SU-DHL-6 (cell line): Measurements from ENCODE around the gene EIF5B.
"Not testable (repeated sequence)": the region's sequence is repeated elsewhere in the genome, so short reads cannot be mapped to it uniquely, and the experiment has no call there.

Source experiments
- H2AFZ ChIP-seq: fragments of 200-600 bp; sonication (generic); 2 replicates; pipeline ENCODE4 v1.6.1; 2014; ENCODE audit warnings: low read depth, mild to moderate bottlenecking, moderate library complexity, mixed read lengths, antibody characterized with exemption, low read length; ENCODE audit not compliant: severe bottlenecking
- H3F3A ChIP-seq: fragments of 200-600 bp; shearing (Covaris generic); 2 replicates; pipeline ENCODE4 v1.6.0; 2016; ENCODE audit warnings: antibody characterized with exemption, mild to moderate bottlenecking; ENCODE audit not compliant: insufficient read depth
- H3K27ac ChIP-seq: fragments of 200-600 bp; sonication (generic); 2 replicates; pipeline ENCODE4 v1.5.1; 2016; ENCODE audit warnings: low read depth, mild to moderate bottlenecking, low read length, moderate library complexity, mixed read lengths
- H3K27me3 ChIP-seq: fragments of 200-600 bp; sonication (generic), shearing (Covaris generic); 2 replicates; pipeline ENCODE4 v1.6.0; 2014; ENCODE audit warnings: mild to moderate bottlenecking, low read length
- H3K36me3 ChIP-seq: fragments of 200-600 bp; sonication (generic); 2 replicates; pipeline ENCODE4 v1.6.1; 2014; ENCODE audit warnings: mild to moderate bottlenecking, low read length, mixed read lengths
- H3K4me2 ChIP-seq: fragments of 300-600, 200-600 bp; shearing (Covaris generic), sonication (generic); 2 replicates; pipeline ENCODE4 v1.6.0; 2014; ENCODE audit warnings: low read length, low read depth, mild to moderate bottlenecking; ENCODE audit not compliant: poor library complexity, severe bottlenecking
- H3K4me3 ChIP-seq: fragments of 200-600 bp; sonication (generic); 2 replicates; pipeline ENCODE4 v1.5.1; 2014; ENCODE audit warnings: antibody characterized with exemption, low read length, mild to moderate bottlenecking, mixed read lengths; ENCODE audit not compliant: insufficient read depth, poor library complexity, severe bottlenecking
- H3K79me2 ChIP-seq: fragments of 200-600 bp; sonication (generic); 2 replicates; pipeline ENCODE4 v1.6.1; 2014; ENCODE audit warnings: mild to moderate bottlenecking, low read length, moderate library complexity; ENCODE audit not compliant: insufficient read depth
- H3K9ac ChIP-seq: fragments of 200-600 bp; sonication (generic); 2 replicates; pipeline ENCODE4 v1.7.0; 2014; ENCODE audit warnings: mild to moderate bottlenecking, low read length
- H3K9me2 ChIP-seq: fragments of 200-600 bp; sonication (generic); replicated peaks from 2 replicates; pipeline ENCODE4 v1.6.1; 2014; ENCODE audit warnings: low read length; ENCODE audit not compliant: insufficient read depth
- H3K9me3 ChIP-seq: fragments of 200-600 bp; sonication (generic); 2 replicates; pipeline ENCODE4 v1.6.1; 2014; ENCODE audit warnings: low read length, mixed read lengths; ENCODE audit not compliant: insufficient read depth
- H4K20me1 ChIP-seq: fragments of 200-600 bp; sonication (generic); 2 replicates; pipeline ENCODE4 v1.6.1; 2014; ENCODE audit warnings: low read depth, mild to moderate bottlenecking, antibody characterized with exemption, low read length, moderate library complexity, mixed read lengths
- CTCF ChIP-seq: fragments of 200-600 bp; sonication (generic); IDR thresholded peaks from one replicate; pipeline ENCODE4 v1.5.1; 2017; ENCODE audit warnings: antibody characterized with exemption, mild to moderate bottlenecking, low read length, moderate library complexity; ENCODE audit not compliant: insufficient read depth, poor library complexity, severe bottlenecking
- EZH2phosphoT487 ChIP-seq: fragments of 200-600 bp; sonication (generic), shearing (Covaris generic); conservative IDR thresholded peaks from 2 replicates; pipeline ENCODE4 v1.6.1; 2018; ENCODE audit warnings: mild to moderate bottlenecking, antibody characterized with exemption, low read length, moderate library complexity, mixed read lengths

EIF5B gene

DNA sequence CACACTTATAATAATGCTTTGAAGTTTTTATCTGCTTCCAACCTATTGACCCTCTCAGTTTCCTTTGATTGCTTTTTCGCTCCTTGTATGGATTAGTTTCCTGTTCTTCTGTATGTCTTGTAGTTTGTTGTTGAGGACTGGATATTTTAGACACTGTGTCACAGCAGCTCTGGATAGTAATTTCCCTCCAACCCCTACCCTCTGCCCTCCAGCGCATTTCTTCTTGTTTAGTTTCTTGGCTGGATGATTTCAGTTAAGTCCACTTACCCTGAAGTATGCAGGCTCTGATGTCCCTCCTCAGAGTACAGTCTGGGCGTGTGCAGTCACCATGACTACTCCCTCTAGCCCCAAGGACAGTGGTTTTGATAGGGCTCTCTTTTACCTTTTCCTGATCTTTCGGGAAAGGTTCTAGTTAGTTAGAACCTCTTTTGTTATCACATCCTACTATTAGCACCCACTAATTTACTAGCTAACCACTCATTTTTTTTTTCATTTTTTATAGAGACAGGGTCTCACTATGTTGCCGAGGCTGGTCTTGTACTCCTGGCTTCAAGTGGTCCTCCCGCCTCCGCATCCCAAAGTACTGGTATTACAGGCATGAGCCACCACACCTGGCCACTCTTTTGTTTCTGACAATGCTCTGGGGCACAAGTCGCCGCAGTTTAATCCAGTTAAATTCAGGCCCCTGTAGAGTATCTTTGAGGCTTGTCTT, 19.9 kb upstream of the EIF5B start:
- H3K27me3 ChIP-seq = no peaks in the 10 kb centered on the region
- no peak overlapping the region for H2AFZ ChIP-seq
- H3K27ac ChIP-seq = no peak overlapping the region
- no peak overlapping the region for H3K9ac ChIP-seq
- peaks cover 9% of the 10 kb centered on the region; the same call in 1 of the 2 replicates for H3F3A ChIP-seq
- no peak overlapping the region for H3K4me3 ChIP-seq
- no peaks in the 10 kb centered on the region for H3K9me3 ChIP-seq
- peaks cover 20% of the 10 kb centered on the region for H3K36me3 ChIP-seq
- H3K4me2 ChIP-seq = no peak overlapping the region
- H4K20me1 ChIP-seq = no peaks in the 10 kb centered on the region
- no peaks in the 10 kb centered on the region for H3K79me2 ChIP-seq
- H3K9me2 ChIP-seq = no peaks in the 10 kb centered on the region
- no peak for TF ChIP-seq CTCF
- no peak for TF ChIP-seq EZH2phosphoT487

DNA sequence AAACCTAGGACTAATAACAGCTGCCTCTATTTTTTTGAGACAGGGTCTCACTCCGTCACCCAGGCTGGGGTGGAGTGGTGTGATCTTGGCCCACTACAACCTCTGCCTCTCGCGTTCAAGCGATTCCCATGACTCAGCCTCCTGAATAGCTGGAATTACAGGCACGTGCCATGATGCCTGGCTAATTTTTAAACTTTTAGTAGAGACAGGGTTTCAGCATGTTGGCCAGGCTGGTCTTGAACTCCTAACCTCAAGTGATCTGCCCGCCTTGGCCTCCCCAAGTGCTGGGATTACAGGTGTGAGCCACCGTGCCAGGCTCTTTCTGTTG, 19.4 kb upstream of the EIF5B start:
- H2AFZ ChIP-seq, H3K9me2 ChIP-seq, H3K9ac ChIP-seq, H3K4me2 ChIP-seq, H3K4me3 ChIP-seq, H3K9me3 ChIP-seq, H3F3A ChIP-seq, H4K20me1 ChIP-seq, H3K27ac ChIP-seq, H3K79me2 ChIP-seq, H3K27me3 ChIP-seq: not testable (repeated sequence)
- H3K36me3 ChIP-seq = peaks cover 20% of the 10 kb centered on the region

DNA sequence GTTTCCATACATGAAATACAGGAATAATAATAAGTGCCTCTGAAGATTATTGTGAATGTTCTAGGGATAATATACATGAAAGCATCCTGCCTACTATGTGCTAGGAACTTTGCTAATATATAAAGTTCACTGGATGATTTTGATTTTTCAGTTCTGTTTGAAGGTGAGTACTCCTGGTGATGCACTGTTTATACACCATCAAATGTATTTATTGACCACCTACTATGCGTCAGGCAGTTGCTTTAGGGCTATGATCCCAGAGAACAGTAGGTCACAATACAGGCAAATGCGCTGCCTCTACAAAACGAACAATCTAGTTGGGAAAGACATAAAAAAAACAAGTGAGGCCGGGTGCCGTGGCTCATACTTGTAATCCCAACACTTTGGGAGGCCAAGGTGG, 11.8 kb upstream of the EIF5B start:
- TF ChIP-seq EZH2phosphoT487 (no peak), CTCF (no peak)
- Histone ChIP-seq H4K20me1 (no peaks in the 10 kb centered on the region; the same call in 1 of the 2 replicates), H3K4me2 (no peak overlapping the region)

More for the DNA sequence above, 11.8 kb upstream of the EIF5B start:
- H3K4me3 ChIP-seq = no peak overlapping the region
- no peak overlapping the region for H3K27ac ChIP-seq
- no peak overlapping the region for H3K9ac ChIP-seq
- H3K9me3 ChIP-seq = no peaks in the 10 kb centered on the region
- peaks cover 30% of the 10 kb centered on the region for H3K36me3 ChIP-seq
- no peaks in the 10 kb centered on the region for H3K9me2 ChIP-seq
- peaks cover 11% of the 10 kb centered on the region for H3K79me2 ChIP-seq
- peaks cover 4% of the 10 kb centered on the region; the same call in 1 of the 2 replicates for H3F3A ChIP-seq
- no peaks in the 10 kb centered on the region for H3K27me3 ChIP-seq
- H2AFZ ChIP-seq = no peak overlapping the region
